Renal cortical epithelial cell (primary cell): ENCODE results near the gene SGCA. TPM values are rescaled to one million over a fixed set of nuclear protein-coding genes. Genes with fewer than 3 reads are reported as not detected.

Source experiments
- DNase-seq: peaks from one replicate; pipeline ENCODE4 v3.0.0-alpha.2; 2011; ENCODE audit warnings: low read depth
- total RNA-seq: library from RNA; depleted of rRNA; stranded (reverse); fragments of >200 nt; gene quantifications from 2 replicates; pipeline ENCODE4 v1.2.3, GENCODE V29; 2014

Gene SGCA
- total RNA-seq, 1 donor from 2014 or later = not detected

- DNase-seq = no peak
Observed at GRCh38 chr17:50181591-50182560, 16.1 kb downstream of the SGCA start.

GRCh38 chr17:50182783-50183420 lies 17.1 kb downstream of the SGCA start:
- DNase-seq = no peak

DNA sequence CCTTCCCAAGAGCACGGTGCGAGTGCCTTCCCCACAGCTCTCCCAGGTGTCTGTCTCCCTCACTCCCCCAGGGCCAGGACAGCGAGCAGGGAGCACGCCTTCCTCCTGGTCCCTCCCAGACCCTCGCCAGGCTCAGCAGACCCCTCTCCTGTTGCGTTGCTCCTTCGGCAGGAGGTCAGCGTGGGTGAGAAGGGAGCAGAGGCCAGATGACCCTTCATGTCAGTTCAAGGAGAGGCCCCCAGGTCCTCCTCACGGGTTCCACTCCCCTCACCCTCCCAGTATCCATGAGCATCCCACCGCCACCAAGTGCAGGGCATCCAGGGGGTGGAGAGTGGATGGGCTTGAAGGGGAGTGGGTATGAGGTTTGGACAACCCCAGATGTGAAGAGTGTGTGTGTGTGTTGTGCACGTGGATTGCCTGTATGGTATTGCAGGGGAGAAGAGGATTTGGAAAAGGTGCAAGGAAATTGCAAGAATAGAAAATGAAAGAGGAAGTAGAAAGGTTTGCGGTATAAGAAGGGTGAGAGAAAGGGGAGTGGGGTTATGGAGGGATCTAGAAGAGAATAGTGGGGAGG lies 17.7 kb downstream of the SGCA start:
- no peak for DNase-seq

GRCh38 chr17:50184064-50184463 lies 18.3 kb downstream of the SGCA start:
- no peak for DNase-seq

DNA sequence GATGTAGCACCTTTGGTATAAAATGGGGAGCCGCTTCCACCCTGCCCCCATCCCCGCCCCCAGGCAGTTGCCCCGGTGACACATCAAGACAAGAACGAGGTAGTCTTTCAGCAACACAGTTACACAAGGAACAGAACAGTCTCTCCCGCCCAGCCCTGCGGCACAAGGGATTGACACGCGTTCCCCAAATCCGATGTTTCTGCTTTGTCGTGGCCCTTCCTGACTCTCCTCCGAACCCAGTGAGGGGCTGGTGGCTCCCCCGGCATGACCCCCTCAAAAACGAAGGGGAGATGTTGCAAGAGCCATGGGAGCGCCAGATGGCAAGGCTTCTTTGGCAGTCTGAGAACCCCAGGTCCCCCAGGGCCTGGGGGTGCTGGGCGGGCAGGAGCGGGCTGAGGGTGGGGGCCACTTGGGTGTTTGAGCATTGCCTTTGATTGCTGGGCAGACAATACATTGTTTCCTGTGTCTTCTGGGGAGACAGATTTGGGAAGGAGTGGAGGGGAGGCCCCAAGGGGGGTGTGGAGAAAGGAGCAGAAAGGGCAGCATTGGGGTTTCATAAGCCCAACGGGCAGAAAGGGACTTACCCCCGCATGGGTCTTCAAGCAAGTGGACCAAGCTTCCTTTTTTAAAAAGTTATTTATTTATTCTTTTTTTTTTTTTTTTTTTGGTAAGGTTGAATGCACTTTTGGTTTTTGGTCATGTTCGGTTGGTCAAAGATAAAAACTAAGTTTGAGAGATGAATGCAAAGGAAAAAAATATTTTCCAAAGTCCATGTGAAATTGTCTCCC lies 19.0 kb downstream of the SGCA start:
- DNase-seq = no peak

- DNase-seq = no peak
Observed at GRCh38 chr17:50185631-50186471, 20.0 kb downstream of the SGCA start.

- no peak for DNase-seq
Observed at GRCh38 chr17:50186661-50187393, 21.0 kb downstream of the SGCA start.

GRCh38 chr17:50187394-50187725 lies 21.6 kb downstream of the SGCA start:
- no peak for DNase-seq

DNA sequence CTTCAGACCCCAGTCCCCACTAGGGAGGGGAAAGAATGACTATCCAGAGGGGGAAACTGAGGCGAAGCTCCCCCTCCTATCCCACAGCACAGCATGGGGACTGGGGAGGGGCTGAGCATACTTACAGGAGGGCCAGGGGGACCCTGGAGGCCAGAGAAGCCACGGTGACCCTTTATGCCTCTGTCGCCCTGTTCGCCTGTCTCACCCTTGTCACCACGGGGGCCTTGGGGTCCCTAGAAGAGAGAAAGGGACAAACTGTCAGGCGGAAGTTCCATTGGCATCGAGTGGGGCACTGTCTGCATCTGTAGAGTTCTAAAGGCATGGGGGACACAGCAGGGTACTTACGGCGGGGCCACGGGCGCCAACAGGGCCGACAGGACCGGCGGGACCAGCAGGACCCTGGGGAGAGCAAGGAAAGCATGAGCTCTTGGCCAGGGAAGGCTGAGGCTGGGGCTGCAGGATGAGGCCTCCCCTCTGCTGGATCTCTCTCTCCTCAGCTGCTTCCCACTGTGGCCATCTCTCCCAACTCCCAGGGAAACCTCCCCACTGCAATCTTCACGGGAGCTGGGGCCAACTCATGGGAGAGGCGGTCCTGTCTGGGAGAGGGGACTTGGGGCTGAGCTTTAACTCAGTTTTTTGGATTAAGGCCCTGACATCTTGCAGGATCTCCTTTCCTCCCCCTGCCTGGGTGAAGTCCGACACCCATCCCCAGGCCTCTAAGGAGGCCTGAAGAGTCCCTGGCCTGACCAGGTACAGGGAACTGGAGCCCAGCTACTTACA lies 22.1 kb downstream of the SGCA start:
- no peak for DNase-seq

DNA sequence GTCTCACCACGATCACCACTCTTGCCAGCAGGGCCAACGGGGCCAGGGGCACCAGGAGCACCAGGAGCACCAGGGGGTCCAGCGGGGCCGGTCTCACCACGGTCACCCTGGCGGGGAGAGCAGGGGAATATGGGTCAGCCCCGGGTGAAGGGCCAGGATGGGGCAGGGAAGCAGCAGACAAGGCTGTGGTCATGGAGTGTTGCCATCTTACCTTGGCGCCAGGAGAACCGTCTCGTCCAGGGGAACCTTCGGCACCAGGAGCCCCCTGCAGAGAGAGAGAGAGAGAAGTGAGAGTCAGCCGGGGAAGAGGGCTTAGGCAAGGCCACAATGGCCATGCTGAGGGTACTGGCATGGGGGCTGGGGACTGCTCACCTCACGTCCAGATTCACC lies 22.7 kb downstream of the SGCA start:
- DNase-seq = no peak

GRCh38 chr17:50188921-50189549 lies 23.2 kb downstream of the SGCA start:
- no peak for DNase-seq

DNA sequence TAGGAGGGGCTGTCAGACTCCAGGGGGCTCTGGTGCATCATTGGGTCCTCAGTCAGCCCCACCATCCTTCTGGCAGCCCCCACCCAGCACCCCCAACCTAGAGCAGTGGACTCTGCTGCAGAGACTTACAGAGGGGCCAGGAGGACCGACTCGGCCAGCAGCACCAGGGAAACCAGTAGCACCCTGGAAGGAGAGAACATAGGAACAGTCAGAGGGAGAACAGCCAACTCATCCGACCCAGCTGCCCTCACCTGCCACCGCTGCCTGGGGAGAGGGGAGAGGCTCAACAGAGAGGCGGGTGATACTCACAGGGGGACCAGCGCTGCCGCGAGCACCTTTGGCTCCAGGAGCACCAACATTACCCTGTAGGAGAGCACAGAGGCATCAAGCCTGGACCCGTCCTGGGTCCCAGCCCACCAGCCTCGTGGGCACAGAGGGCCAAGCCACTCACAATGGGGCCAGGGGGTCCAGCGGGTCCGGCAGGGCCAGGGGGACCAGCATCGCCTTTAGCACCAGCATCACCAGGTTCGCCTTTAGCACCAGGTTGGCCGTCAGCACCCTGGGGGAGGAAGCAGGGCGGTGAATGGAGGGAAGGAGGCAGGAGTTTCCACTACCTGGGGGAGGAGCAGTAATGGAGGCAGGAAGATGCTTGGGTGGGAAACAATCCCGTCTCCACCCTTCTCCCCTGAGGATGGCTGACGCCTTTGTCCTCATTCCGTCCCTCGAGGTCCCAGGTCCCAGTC lies 23.9 kb downstream of the SGCA start:
- no peak for DNase-seq

DNA sequence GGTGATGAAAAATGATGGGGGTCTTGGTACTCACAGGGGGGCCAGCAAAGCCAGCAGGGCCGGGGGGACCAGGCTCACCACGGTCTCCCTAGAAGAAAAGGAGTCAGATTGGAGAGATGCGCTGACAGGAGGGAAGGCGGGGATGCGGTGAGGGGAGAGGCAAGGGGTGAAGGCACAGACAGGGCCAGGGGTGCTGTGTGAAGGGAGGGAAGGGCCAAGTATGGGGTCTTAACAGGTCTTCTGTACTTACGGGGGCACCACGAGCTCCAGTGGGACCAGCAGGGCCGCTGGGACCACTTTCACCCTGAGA lies 24.4 kb downstream of the SGCA start:
- no peak for DNase-seq

DNA sequence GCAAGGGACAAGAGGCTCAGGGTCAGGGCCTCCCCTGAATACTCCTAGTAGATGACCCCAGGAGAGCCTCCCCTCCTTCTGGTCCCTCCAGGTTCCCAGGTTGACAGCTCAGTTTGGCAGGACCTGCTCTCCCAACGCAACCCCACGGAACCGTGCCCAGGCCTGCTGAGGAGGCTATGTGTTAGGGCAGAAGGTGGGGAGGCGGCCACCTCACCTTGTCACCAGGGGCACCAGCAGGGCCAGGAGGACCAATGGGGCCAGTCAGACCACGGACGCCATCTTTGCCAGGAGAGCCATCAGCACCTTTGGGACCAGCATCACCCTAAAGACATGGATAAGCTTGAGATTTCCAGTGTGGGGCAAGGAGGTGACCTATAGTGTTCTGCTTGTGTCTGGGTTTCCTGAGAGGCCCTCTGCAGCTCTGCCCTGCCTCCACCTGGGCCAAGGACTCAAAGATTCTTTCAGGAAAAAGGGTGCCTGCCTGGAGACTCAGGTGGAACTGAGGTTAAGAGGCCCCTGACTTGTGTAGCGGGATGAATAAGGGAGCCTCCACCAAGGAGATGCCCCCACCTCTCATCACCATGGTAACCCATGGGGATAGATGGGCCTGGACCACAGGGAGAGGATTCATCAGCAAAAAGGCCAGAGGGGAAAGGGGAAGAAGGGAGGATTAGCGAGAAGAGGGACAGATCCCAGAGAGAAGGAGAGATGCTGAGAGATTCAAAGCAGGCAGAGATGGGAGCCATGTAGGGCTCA lies 25.0 kb downstream of the SGCA start:
- DNase-seq = no peak

- no peak for DNase-seq
Observed at GRCh38 chr17:50191359-50192143, 25.7 kb downstream of the SGCA start.

GRCh38 chr17:50192144-50192617 lies 26.4 kb downstream of the SGCA start:
- DNase-seq = no peak
